ENCODE data around the gene CPB1. TPM values are rescaled to one million over a fixed set of nuclear protein-coding genes. Genes with fewer than 3 reads are reported as not detected.

The CPB1 gene
- total and polyA plus RNA-seq, 10 of the 15 experiments (the other 5 are each of a cell fraction or from before 2014, with no cell fraction given): 4.8 TPM; not detected in 9

- no peak overlapping the region for H3K27ac ChIP-seq (ENCODE audit: control insufficient read depth, insufficient read depth)
- no peak overlapping the region for H3K4me3 ChIP-seq
- H3K4me1 ChIP-seq (ENCODE audit: control insufficient read depth, insufficient read depth, low read length): no peaks in the 10 kb centered on the region
- no peak overlapping the region for H3K9ac ChIP-seq (ENCODE audit: control insufficient read depth, insufficient read depth, low read length)
- ChIA-PET POLR2A (no interaction called here), CTCF (no interaction called here), RAD21 (ENCODE audit: unreplicated experiment) (no interaction called here), SMC1A (ENCODE audit: uncharacterized antibody, unreplicated experiment) (interaction anchor here (1.9 kb wide), 1 partner anchor 12 kb away, joined by 6 read pairs; no protein-coding TSS in a partner anchor)
- no peak for TF ChIP-seq HCFC1 (IDR thresholded peaks at IDR 0.05; ENCODE audit: low read length)
- TF ChIP-seq MTA3 (IDR thresholded peaks at IDR 0.05; ENCODE audit: borderline replicate concordance, low read length): no peak
- TF ChIP-seq POLR2AphosphoS5 (IDR thresholded peaks at IDR 0.05; ENCODE audit: low read length): no peak
- TF ChIP-seq NRF1 (conservative IDR thresholded peaks at IDR 0.05; ENCODE audit: low read depth, low read length): no peak
- TF ChIP-seq YBX1 (IDR thresholded peaks at IDR 0.05): no peak
- TF ChIP-seq STAT3 (IDR thresholded peaks at IDR 0.05; ENCODE audit: low read depth, low read length): no peak
- TF ChIP-seq TCF12 (IDR thresholded peaks at IDR 0.05; ENCODE audit: low read depth, low read length): no peak
- TF ChIP-seq NFIC (IDR thresholded peaks at IDR 0.05; ENCODE audit: low read depth, low read length): no peak
- TF ChIP-seq IKZF2 (IDR thresholded peaks at IDR 0.05): no peak
- no peak for FAIRE-seq
- intact Hi-C loops (cut with micrococcal nuclease; ENCODE audit: unreplicated experiment) (no loop called here), in situ Hi-C loops (cut with MboI) (no loop called here)
- no peak overlapping the region for H3K4me2 ChIP-seq (ENCODE audit: control insufficient read depth, insufficient read depth)
- BruUV-seq (replicated peaks): no TSS peak
- H2AFZ ChIP-seq (ENCODE audit: control insufficient read depth, low read depth, low read length): no peak overlapping the region
- H3K27me3 ChIP-seq (replicated peaks in 1 of 2; ENCODE audit: control insufficient read depth in 2 of 2, insufficient read depth in 2 of 2, low read length in 1 of 2): no peaks in the 10 kb centered on the region; a peak in 1 of 4 replicates
- no peak for ATAC-seq
- DNase-seq (ENCODE audit: low read depth, low spot score): no peak
- no peaks in the 10 kb centered on the region for H3K36me3 ChIP-seq (ENCODE audit: control insufficient read depth in 2 of 2, insufficient read depth in 2 of 2, low read length in 1 of 2)
- WGBS (ENCODE audit: insufficient coverage, insufficient replicate concordance, low lambda C conversion rate, missing lambda C conversion rate): 0% methylated on average over 3 of the region's 3 CpGs
- no peaks in the 10 kb centered on the region for H3K79me2 ChIP-seq (ENCODE audit: control insufficient read depth, insufficient read depth, low read length)
- H4K20me1 ChIP-seq (ENCODE audit: control insufficient read depth, insufficient read depth): no peaks in the 10 kb centered on the region
- H3K9me3 ChIP-seq (replicated peaks; ENCODE audit: control insufficient read depth, insufficient read depth, low read length): no peaks in the 10 kb centered on the region
Observed at GRCh38 chr3:148829926-148830325, 2.3 kb downstream of the CPB1 start.

DNA sequence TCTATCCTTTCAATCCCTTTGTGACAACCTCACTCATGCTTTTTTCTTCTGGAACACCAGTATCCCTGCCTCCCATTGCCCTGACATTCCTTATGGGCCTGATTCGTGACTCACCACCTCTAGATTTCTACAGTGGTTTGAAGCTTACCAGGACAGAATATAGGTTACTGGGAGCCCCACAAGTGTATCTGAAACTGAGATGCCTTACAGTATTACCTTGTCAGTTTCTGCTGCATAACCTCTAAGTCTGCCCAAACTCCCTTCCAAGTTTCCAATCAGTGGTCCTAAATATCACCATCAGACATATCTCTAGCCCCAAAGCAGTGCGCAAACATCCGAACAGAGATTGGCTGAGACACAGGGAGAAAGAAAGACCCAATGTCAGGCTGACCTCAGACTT, 5.6 kb downstream of the CPB1 start:
- 64% methylated on average over 3 of the region's 3 CpGs for WGBS (ENCODE audit: insufficient coverage, insufficient replicate concordance, low lambda C conversion rate, missing lambda C conversion rate)
- no peaks in the 10 kb centered on the region for H3K9me3 ChIP-seq (replicated peaks; ENCODE audit: control insufficient read depth, insufficient read depth, low read length)
- H3K36me3 ChIP-seq (ENCODE audit: control insufficient read depth in 2 of 2, insufficient read depth in 2 of 2, low read length in 1 of 2): no peaks in the 10 kb centered on the region
- no peaks in the 10 kb centered on the region for H3K79me2 ChIP-seq (ENCODE audit: control insufficient read depth, insufficient read depth, low read length)
- CTCF ChIA-PET: no interaction called here
- H4K20me1 ChIP-seq (ENCODE audit: control insufficient read depth, insufficient read depth): no peaks in the 10 kb centered on the region
- no peaks in the 10 kb centered on the region for H3K27me3 ChIP-seq (replicated peaks in 1 of 2; ENCODE audit: control insufficient read depth in 2 of 2, insufficient read depth in 2 of 2, low read length in 1 of 2)
- RAD21 ChIA-PET (ENCODE audit: unreplicated experiment): no interaction called here
- ATAC-seq (no peak), DNase-seq (ENCODE audit: low read depth, low spot score) (no peak), FAIRE-seq (no peak)
- H3K4me3 ChIP-seq: no peak overlapping the region
- no peak overlapping the region for H3K27ac ChIP-seq (ENCODE audit: control insufficient read depth, insufficient read depth)
- intact Hi-C loops (cut with micrococcal nuclease; ENCODE audit: unreplicated experiment): no loop called here
- POLR2A ChIA-PET: no interaction called here
- H3K9ac ChIP-seq (ENCODE audit: control insufficient read depth, insufficient read depth, low read length): no peak overlapping the region
- in situ Hi-C loops (cut with MboI): no loop called here
- BruUV-seq (replicated peaks): no TSS peak
- no peak overlapping the region for H3K4me2 ChIP-seq (ENCODE audit: control insufficient read depth, insufficient read depth)
- no peaks in the 10 kb centered on the region for H3K4me1 ChIP-seq (ENCODE audit: control insufficient read depth, insufficient read depth, low read length)
- SMC1A ChIA-PET (ENCODE audit: uncharacterized antibody, unreplicated experiment): interaction anchor here (0.5 kb wide), 1 partner anchor 34 kb away, joined by 4 read pairs; no protein-coding TSS in a partner anchor
- no peak overlapping the region for H2AFZ ChIP-seq (ENCODE audit: control insufficient read depth, low read depth, low read length)
- TF ChIP-seq, protein P1, sequence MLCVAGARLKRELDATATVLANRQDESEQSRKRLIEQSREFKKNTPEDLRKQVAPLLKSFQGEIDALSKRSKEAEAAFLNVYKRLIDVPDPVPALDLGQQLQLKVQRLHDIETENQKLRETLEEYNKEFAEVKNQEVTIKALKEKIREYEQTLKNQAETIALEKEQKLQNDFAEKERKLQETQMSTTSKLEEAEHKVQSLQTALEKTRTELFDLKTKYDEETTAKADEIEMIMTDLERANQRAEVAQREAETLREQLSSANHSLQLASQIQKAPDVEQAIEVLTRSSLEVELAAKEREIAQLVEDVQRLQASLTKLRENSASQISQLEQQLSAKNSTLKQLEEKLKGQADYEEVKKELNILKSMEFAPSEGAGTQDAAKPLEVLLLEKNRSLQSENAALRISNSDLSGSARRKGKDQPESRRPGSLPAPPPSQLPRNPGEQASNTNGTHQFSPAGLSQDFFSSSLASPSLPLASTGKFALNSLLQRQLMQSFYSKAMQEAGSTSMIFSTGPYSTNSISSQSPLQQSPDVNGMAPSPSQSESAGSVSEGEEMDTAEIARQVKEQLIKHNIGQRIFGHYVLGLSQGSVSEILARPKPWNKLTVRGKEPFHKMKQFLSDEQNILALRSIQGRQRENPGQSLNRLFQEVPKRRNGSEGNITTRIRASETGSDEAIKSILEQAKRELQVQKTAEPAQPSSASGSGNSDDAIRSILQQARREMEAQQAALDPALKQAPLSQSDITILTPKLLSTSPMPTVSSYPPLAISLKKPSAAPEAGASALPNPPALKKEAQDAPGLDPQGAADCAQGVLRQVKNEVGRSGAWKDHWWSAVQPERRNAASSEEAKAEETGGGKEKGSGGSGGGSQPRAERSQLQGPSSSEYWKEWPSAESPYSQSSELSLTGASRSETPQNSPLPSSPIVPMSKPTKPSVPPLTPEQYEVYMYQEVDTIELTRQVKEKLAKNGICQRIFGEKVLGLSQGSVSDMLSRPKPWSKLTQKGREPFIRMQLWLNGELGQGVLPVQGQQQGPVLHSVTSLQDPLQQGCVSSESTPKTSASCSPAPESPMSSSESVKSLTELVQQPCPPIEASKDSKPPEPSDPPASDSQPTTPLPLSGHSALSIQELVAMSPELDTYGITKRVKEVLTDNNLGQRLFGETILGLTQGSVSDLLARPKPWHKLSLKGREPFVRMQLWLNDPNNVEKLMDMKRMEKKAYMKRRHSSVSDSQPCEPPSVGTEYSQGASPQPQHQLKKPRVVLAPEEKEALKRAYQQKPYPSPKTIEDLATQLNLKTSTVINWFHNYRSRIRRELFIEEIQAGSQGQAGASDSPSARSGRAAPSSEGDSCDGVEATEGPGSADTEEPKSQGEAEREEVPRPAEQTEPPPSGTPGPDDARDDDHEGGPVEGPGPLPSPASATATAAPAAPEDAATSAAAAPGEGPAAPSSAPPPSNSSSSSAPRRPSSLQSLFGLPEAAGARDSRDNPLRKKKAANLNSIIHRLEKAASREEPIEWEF (IDR thresholded peaks at IDR 0.05; ENCODE audit: insufficient replicate concordance, low read depth, low read length): no peak
- TF ChIP-seq MXI1 (IDR thresholded peaks at IDR 0.05; ENCODE audit: low read depth, low read length) (no peak), MYB (IDR thresholded peaks at IDR 0.05; ENCODE audit: borderline replicate concordance, low read depth, low read length) (no peak), TBL1XR1 (IDR thresholded peaks at IDR 0.05; ENCODE audit: low read depth, low read length) (no peak), NFYA (IDR thresholded peaks at IDR 0.05; ENCODE audit: borderline replicate concordance, low read depth, low read length) (no peak), ZNF622 (IDR thresholded peaks at IDR 0.05) (no peak), SP1 (IDR thresholded peaks at IDR 0.05; ENCODE audit: low read depth, low read length) (no peak)
